Measurements from ENCODE around the gene OR6Q1.
"Not testable (repeated sequence)": the region's sequence is repeated elsewhere in the genome, so short reads cannot be mapped to it uniquely, and the experiment has no call there.

The OR6Q1 gene

GRCh38 chr11:58030653-58031052 lies at the start of gene OR6Q1:
TSS of gene OR6Q1 (plus strand) at chr11:58030953. CDS start at chr11:58030953, 0 bp downstream.
- H3K9me3 Mint-ChIP-seq = peaks cover 9 to 10% of the 10 kb centered on the region in 2 donors
- no peak for ATAC-seq
- H3K4me3 Mint-ChIP-seq = no peak within 1 kb of the TSS
- no peak for DNase-seq
- H3K27me3 Mint-ChIP-seq = peaks cover 11% of the 10 kb centered on the region
- H3K4me1 Mint-ChIP-seq = no peaks in the 10 kb centered on the region
- H3K27ac Mint-ChIP-seq = peak within 1 kb of the TSS in 1 of 2 donors; percentile 42

GRCh38 chr11:57981536-57981935 lies 49.2 kb upstream of the OR6Q1 start:
- H3K4me1 Mint-ChIP-seq = no peaks in the 10 kb centered on the region

GRCh38 chr11:57982776-57983175 lies 48.0 kb upstream of the OR6Q1 start:
- Mint-ChIP-seq H3K9me3 (peaks cover 0 to 4% of the 10 kb centered on the region in 2 donors), H3K27me3 (peaks cover 8% of the 10 kb centered on the region), H3K27ac (no peak overlapping the region), H3K4me3 (no peak overlapping the region), H3K4me1 (no peaks in the 10 kb centered on the region)
- no peak for DNase-seq
- no peak for ATAC-seq

More at GRCh38 chr11:57981536-57981935, 49.2 kb upstream of the OR6Q1 start:
- peaks cover 8% of the 10 kb centered on the region for H3K27me3 Mint-ChIP-seq
- no peak overlapping the region for H3K27ac Mint-ChIP-seq
- ATAC-seq = no peak
- no peak overlapping the region for H3K4me3 Mint-ChIP-seq
- DNase-seq = no peak
- no peaks in the 10 kb centered on the region for H3K9me3 Mint-ChIP-seq

GRCh38 chr11:57983191-57983590 lies 47.6 kb upstream of the OR6Q1 start:
- H3K4me1 Mint-ChIP-seq = no peaks in the 10 kb centered on the region
- peaks cover 0 to 8% of the 10 kb centered on the region in 2 donors for H3K9me3 Mint-ChIP-seq
- no peak overlapping the region for H3K27ac Mint-ChIP-seq
- ATAC-seq (no peak), DNase-seq (no peak)
- peaks cover 8% of the 10 kb centered on the region for H3K27me3 Mint-ChIP-seq
- no peak overlapping the region for H3K4me3 Mint-ChIP-seq

- H3K4me3 Mint-ChIP-seq, H3K27ac Mint-ChIP-seq, H3K9me3 Mint-ChIP-seq, ATAC-seq, H3K4me1 Mint-ChIP-seq, DNase-seq: not testable (repeated sequence)
- H3K27me3 Mint-ChIP-seq = peaks cover 17% of the 10 kb centered on the region
Measured at GRCh38 chr11:57999523-57999922, 31.2 kb upstream of the OR6Q1 start.

GRCh38 chr11:58000021-58000420 lies 30.7 kb upstream of the OR6Q1 start:
- H3K9me3 Mint-ChIP-seq, H3K4me3 Mint-ChIP-seq, H3K4me1 Mint-ChIP-seq, DNase-seq, H3K27ac Mint-ChIP-seq, ATAC-seq: not testable (repeated sequence)
- peaks cover 22% of the 10 kb centered on the region for H3K27me3 Mint-ChIP-seq

GRCh38 chr11:58000699-58001098 lies 30.1 kb upstream of the OR6Q1 start:
- no peak overlapping the region for H3K4me3 Mint-ChIP-seq

GRCh38 chr11:58003036-58003435 lies 27.7 kb upstream of the OR6Q1 start:
- ATAC-seq (no peak), DNase-seq (no peak)
- Mint-ChIP-seq H3K9me3 (peaks cover 0 to 11% of the 10 kb centered on the region in 2 donors), H3K4me1 (peaks cover 9% of the 10 kb centered on the region), H3K27ac (no peak overlapping the region), H3K4me3 (no peak overlapping the region), H3K27me3 (peaks cover 26% of the 10 kb centered on the region)

More at GRCh38 chr11:58000699-58001098, 30.1 kb upstream of the OR6Q1 start:
- H3K9me3 Mint-ChIP-seq = peaks cover 0 to 11% of the 10 kb centered on the region in 2 donors
- no peak overlapping the region for H3K27ac Mint-ChIP-seq
- ATAC-seq (no peak), DNase-seq (no peak)
- peaks cover 26% of the 10 kb centered on the region for H3K27me3 Mint-ChIP-seq
- peaks cover 9% of the 10 kb centered on the region for H3K4me1 Mint-ChIP-seq

- peaks cover 9% of the 10 kb centered on the region for H3K4me1 Mint-ChIP-seq
- no peak overlapping the region for H3K27ac Mint-ChIP-seq
- ATAC-seq (no peak), DNase-seq (no peak)
- no peak overlapping the region for H3K4me3 Mint-ChIP-seq
- H3K27me3 Mint-ChIP-seq = peaks cover 26% of the 10 kb centered on the region
- peaks cover 0 to 11% of the 10 kb centered on the region in 2 donors for H3K9me3 Mint-ChIP-seq
Measured at GRCh38 chr11:58003591-58003990, 27.2 kb upstream of the OR6Q1 start.

GRCh38 chr11:58004664-58005063 lies 26.1 kb upstream of the OR6Q1 start:
- no peak for DNase-seq
- Mint-ChIP-seq H3K9me3 (peaks cover 0 to 11% of the 10 kb centered on the region in 2 donors), H3K4me3 (no peak overlapping the region), H3K27me3 (peaks cover 26% of the 10 kb centered on the region), H3K4me1 (peaks cover 9% of the 10 kb centered on the region), H3K27ac (no peak overlapping the region)
- ATAC-seq = no peak

GRCh38 chr11:58006940-58007339 lies 23.8 kb upstream of the OR6Q1 start:
- DNase-seq = no peak
- no peak overlapping the region for H3K27ac Mint-ChIP-seq

GRCh38 chr11:58011771-58012170 lies 19.0 kb upstream of the OR6Q1 start:
- Mint-ChIP-seq H3K4me1 (no peaks in the 10 kb centered on the region), H3K27ac (no peak overlapping the region), H3K27me3 (peaks cover 8% of the 10 kb centered on the region), H3K4me3 (no peak overlapping the region), H3K9me3 (no peaks in the 10 kb centered on the region)
- DNase-seq = no peak
- ATAC-seq = no peak

More at GRCh38 chr11:58006940-58007339, 23.8 kb upstream of the OR6Q1 start:
- Mint-ChIP-seq H3K4me1 (peaks cover 9% of the 10 kb centered on the region), H3K4me3 (no peak overlapping the region), H3K9me3 (peaks cover 0 to 11% of the 10 kb centered on the region in 2 donors), H3K27me3 (peaks cover 26% of the 10 kb centered on the region)
- no peak for ATAC-seq

- Mint-ChIP-seq H3K4me3 (no peak within 1 kb of the TSS), H3K9me3 (no peaks in the 10 kb centered on the region), H3K4me1 (no peaks in the 10 kb centered on the region), H3K27me3 (no peaks in the 10 kb centered on the region), H3K27ac (no peak within 1 kb of the TSS)
- no peak for DNase-seq
- no peak for ATAC-seq
Measured at GRCh38 chr11:58023435-58023931, 7.3 kb upstream of the OR6Q1 start, which contains the start of gene OR9Q1. TSS of gene OR9Q1 (plus strand) at chr11:58023881. CDS start at chr11:58179445, 155,564 bp downstream.

GRCh38 chr11:58024601-58025091 lies 6.1 kb upstream of the OR6Q1 start:
- no peak for DNase-seq

GRCh38 chr11:58027341-58027740 lies 3.4 kb upstream of the OR6Q1 start:
- Mint-ChIP-seq H3K4me1 (no peaks in the 10 kb centered on the region), H3K9me3 (peaks cover 6 to 9% of the 10 kb centered on the region in 2 donors), H3K4me3 (no peak overlapping the region), H3K27me3 (peaks cover 11% of the 10 kb centered on the region), H3K27ac (no peak overlapping the region)
- ATAC-seq = no peak
- no peak for DNase-seq

More at GRCh38 chr11:58024601-58025091, 6.1 kb upstream of the OR6Q1 start:
- H3K9me3 Mint-ChIP-seq = no peaks in the 10 kb centered on the region
- no peak overlapping the region for H3K4me3 Mint-ChIP-seq
- no peak overlapping the region for H3K27ac Mint-ChIP-seq
- H3K4me1 Mint-ChIP-seq = no peaks in the 10 kb centered on the region
- no peaks in the 10 kb centered on the region for H3K27me3 Mint-ChIP-seq
- ATAC-seq = no peak

GRCh38 chr11:58028687-58029411 lies 1.9 kb upstream of the OR6Q1 start:
- Mint-ChIP-seq H3K27ac (no peak overlapping the region), H3K4me1 (no peaks in the 10 kb centered on the region), H3K9me3 (peaks cover 9 to 10% of the 10 kb centered on the region in 2 donors), H3K4me3 (no peak overlapping the region), H3K27me3 (peaks cover 11% of the 10 kb centered on the region)
- DNase-seq (no peak), ATAC-seq (no peak)

All from stimulated activated naive CD8-positive, alpha-beta T cell treated with anti-CD3 and anti-CD28 coated beads, Interleukin-15, amount 100 ng/mL, for 72 hours (primary cell).